Hippocampal formation (tissue), 2 donors: ENCODE results near the gene GARIN5B.
"Not testable (repeated sequence)": the region's sequence is repeated elsewhere in the genome, so short reads cannot be mapped to it uniquely, and the experiment has no call there.

ENCODE experiments used
- DNase-seq, 2 donors: peaks; one replicate each; lab custom pipeline; 2025; lab: John Stamatoyannopoulos, UW

The GARIN5B gene

DNA sequence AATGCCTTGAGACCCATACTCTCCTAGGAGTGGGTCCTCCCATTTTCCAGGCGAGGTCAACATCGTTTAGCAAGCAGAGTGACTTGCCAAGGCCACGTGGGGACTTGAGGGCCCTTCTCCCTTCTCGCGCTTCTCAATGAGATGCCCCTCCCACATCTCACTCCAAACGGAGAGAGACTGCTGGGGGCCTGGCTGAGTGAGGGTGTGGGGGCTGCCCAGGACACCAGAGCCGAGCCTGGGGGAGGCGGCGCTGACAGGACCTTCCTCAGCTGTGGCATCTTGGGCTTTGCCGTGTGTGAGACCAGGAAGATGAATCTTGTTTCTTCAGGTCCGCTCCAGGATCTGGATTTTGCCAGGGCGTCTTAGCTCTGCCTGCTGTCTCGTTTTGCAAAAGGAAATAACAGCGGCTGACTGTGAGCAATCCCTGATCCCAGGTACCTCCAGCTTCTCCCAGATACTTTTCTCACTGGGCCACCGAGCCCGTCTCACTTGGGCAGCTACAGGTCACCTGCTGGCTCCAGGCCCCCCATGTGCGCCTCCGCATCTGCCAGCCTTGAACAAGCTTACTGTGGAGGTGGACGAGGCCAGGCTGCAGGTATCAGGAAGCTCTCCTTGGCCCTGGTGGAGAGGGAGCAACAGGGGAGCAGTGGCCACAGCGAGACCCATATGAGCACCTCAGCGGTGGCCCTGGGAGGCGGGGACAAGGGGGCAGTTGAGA is 14.6 kb downstream of the GARIN5B start:
- DNase-seq: no peak

DNA sequence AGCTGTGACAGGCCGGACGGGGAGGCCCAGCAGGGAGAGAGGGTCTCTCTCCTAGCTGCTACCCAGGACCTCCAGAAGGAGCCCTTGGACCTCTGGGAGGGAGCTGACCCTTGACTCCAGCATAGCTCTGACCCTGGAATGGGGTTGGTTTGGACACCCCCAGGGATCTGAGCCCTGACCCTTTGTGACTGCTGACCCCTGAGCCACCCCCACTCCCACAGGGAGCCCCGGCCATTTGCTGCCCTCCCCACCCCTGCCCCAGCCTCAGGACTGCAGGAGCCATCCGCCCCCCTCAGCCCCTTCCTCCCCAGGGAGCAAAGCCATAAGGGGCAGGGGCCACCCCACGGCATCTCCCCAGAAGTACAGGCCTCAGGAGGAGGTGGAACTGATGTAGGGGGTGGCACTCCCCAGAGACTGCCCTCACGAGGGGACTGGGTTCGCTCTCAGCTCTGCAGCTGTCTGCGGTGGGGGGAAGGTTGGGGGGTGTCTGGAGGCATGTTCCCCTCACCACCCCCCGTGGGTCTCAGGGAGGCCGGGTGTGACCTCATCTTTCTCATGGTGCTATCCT is 15.5 kb downstream of the GARIN5B start:
- no peak for DNase-seq

DNA sequence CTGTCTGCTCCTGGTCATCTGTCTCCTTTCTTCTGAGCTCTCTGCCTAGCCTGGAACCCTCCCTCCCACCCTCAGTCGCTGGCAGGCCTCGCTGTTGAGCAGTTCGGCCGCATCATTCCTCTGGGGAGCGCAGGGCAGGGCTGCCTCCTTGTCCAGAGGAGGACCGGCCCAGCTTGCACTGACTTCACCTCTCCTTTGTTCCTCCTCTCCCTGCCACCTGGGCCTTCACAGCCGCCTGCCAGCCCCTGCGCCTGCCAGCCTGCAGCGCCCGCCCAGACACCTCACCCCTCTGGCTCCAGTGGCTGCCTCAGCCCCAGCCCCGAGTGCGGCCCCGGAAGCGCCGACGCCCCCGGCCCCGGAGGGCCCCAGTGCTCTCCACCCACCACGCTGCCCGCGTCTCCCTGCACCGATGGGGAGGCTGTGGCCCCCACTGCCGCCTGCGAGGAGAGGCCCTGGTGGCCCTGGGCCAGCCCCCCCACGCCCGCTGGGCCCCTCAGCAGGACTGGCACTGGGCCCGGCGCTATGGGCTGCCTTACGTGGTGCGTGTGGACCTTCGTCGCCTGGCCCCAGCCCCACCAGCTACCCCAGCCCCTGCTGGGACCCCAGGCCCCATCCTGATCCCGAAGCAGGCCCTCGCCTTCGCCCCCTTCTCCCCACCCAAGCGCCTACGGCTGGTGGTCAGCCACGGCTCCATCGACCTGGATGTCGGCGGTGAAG is 16.2 kb downstream of the GARIN5B start:
- DNase-seq: no peak

DNA sequence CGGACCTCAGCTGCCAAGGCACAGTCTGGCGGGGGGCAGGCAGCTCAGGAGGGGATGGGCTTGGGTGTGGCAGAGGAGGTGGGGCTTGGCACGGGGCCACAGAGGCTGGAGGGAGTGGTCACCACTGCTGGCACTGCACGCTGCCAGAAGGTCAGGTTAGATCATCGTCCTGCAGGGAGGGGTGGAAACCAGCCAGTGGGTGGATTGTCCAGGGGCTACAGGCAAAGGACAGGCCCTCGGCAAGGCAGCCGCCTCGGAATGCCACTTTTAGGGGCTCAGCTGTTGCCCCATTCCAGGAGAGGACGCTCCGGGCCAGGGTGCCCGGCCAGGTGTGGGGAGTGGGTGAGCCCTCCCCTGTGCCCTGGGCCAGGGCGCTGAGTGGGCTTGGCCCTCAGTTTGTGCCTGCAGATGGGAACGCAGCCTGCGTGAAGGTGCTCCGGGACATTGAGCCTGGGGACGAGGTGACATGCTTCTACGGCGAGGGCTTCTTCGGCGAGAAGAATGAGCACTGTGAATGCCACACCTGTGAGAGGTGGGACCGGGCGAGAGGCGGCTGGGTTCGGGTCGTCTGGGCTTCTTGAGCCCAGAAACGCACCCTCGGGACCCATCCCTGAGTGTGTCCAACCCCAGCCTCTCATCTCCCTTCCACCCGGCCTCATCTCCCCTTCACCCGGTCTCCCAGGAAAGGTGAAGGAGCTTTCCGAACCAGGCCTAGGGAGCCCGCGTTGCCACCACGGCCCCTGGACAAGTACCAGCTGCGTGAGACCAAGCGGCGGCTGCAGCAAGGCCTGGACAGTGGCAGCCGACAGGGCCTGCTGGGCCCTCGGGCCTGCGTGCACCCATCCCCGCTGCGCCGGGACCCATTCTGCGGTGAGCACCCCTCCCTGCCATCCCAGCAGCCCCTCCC is 17.0 kb downstream of the GARIN5B start:
- DNase-seq: no peak

DNA sequence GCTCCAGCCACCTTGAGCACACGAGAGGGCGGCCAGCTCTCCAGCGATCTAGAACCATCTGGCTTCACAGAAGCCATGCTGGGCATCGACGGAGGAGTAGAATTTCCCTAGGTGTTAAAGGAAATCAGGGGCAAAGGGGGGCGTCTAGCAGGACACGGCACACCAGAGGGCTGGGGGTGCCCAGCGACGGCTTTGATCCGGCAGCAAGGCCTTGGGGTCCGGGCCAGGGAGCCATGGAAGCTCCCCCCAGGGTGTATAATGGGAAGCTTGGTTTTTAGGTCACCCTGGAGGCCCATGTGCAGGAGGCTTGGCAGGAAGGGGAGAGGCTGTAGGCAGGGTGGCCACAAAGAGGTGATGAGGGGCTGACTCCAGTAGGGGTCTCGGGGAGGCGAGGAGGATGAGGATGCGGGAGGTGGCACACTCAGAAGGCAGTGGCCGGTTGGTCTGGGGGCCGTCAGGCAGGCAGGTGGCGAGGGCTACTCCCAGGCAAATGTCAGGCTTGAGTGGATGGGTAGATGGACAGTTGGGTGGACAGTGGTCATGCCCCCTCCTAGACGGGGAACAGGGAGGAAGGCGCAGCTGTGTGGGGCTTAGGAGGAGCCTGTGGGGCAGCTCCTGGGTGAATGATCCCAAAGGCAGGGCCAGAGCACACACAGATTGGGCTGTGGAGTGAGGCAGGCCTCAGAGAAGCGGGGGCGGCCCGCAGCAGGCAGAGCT is 17.8 kb downstream of the GARIN5B start:
- DNase-seq: no peak

DNA sequence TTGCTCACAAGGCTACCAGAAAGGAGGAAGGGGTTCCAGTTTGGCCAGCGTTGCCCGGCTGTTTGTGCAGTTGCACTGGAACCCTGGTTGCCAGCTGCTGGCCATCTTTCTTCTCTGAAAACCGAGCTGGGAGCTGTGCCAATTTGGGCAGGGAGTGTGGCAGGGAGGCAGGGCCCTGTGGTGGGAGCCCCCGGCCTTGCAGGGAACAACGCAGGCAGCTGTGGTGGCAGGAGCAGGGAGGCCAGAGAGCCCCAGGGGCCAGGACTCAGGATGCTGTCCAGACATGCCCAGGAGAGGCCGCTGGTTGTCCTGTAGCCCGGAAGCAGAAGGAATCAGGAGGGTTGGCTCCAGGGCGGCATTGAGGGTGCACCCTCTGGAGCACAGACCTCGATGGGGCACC is 18.6 kb downstream of the GARIN5B start:
- peak in 1 of 2 donors; percentile 70 for DNase-seq

DNA sequence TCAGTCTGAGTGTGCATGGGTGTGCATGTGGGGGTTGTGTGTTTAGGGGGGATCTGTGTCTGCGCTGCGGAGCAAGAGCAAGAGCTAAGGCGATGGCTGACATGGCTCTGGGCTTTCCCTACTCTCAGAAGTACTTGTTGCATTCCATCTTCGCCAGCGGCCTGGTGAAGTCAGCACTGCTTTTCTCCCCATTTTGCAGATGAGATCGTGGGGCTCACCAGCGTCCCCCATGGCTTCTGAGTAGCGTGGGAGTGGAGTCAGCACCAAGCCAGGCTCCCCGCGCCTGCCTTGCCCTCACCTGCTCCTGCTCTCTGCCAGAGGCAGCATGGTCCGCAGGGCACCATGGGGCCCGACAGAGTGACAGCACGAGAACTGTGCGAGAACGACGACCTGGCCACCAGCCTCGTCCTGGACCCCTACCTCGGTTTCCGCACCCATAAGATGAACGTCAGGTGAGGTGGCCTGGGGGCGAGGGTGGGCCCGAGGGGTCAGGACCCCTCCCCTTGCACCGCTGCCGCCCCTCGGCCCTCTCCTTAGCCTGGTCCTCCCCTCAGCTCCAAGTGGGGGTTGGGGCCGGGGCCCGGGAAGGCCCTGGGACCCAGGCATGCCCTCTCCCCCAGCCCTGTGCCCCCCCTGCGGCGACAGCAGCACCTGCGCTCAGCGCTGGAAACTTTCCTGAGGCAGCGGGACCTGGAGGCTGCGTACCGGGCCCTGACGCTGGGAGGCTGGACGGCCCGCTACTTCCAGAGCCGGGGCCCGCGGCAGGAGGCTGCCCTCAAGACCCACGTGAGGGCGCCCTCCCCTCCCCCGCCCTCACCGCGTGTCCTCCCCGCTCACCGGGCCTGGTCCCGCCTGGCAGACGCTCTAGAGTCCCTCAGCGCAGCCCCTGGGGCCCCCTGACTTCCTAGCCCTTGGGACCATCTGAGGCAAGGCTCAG is 21.2 kb downstream of the GARIN5B start:
- no peak for DNase-seq

DNA sequence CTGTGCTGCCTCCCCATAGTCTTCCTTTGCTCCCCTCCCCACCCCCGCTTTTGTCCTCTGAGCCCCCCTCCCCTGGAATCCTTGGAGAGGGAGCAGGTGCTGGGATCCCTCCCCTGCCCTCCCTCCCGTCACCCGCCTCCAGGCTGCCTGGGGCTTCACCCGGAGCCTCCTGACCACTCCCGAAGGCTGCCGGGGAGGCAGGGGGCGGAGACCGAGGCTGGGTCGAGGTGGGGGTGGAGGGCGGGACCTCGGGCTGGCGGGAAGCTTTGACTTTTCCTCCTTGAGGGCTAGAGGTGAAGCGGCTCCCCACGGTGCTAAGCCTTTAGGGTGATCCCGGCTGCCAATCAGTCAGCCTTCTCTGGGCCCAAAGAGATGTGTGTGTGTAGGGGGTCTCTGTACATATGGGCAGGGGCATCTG is 21.9 kb downstream of the GARIN5B start:
- no peak for DNase-seq

DNA sequence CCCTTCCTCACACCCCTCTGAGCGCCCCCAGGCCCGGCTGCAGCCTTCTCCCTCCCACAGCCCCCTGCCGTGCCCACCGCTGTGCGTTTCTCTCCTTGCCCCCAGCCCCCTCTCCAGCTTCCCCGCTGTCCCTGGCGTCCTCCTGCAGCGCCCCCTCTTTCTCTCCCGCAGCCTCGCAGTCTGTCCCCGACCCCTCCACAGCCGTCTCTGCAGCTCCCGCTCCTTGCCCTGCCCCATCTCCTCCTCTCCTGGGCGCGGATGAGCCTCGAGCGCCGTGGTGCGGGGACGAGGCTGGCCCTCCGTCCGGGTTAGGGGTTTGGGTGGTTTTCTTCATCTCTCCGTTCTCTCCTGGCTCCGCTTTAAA is 22.3 kb downstream of the GARIN5B start:
- DNase-seq: no peak

DNA sequence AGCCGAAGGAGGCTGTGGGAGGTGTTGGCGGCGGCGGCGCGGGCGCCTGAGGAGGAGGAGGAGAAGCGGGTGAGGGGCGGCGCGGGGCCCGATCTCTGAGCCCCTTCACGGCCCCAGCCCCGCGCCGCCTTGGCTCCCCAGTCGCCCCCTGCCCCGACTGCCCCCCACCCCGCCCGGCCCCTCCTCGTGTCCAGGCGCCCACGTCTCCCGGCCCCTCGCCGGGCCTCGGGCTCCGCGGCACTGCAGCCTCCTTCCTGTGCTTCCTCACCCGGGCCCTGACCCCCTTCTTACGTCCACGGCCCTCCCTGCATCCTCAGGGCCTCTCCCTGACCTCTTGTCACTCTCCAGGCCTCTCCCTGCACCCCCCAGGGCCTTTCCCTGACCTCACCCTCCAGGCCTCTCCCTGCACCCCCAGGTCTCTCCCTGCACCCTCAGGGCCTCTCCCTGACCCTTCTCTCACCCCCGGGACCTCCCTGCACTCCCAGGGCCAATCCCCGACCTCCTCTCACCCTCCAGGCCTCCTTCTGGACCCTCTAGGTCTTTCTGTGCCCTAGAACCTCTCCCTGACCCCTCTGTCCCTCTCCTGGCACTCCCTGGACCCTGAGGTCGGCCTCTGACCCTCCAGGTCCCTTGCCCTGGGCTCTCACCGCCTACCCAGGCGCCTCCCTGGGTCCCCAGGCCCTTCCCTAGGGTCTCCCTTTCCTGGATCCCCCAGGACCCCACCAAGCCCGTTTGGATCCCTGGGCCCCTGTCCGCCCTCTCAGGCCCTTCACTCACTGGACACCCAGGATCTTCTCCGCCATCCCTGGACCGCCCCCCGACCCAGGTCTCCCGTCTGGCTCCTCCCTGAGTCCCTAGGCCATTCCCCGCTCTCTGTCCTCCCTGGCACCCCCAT is 22.9 kb downstream of the GARIN5B start:
- DNase-seq: no peak

DNA sequence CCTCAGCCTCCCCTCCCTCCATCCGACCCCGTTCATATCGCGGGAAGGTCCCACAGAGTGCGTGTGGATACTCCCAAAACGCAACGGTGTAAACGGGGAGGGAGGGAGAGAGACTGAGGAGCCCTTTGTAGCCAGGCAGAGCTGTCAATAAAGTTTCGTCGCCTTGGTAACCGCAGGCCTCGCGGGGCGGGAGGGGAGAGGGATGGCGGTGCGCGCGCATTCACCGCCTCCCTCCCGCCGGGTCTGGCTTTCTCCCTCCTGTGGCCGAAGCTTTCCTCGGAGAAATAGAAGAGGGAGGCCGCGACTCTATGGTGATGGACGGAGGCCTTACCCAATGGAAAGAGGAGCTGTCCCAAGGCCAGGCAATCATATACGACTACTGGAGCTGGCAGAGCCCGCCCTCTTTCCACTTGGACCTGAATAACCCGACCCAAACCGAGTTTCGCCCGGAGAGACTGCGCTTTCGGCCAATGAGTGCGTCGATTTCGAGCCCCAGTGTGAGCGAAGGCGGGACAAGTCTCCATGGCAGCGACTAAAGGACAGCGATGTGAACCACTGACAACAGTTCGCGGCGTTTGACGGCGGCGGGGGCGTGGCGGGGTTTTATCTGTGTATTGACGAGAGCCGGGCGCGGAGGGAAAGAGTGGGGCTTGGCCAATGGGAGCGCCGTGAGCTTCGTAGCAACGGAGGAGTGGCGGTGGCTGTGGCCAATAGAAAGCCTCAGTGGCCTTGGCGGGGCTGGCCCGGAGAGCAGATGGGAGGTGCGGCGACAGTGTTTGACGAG is 23.8 kb downstream of the GARIN5B start, which contains the start of gene KMT5C:
TSS of gene KMT5C (plus strand) at position 772 of the 784 bp plus-strand sequence. CDS start 2,061 bp downstream, outside the sequence.
- peak; percentile 100 for DNase-seq

DNA sequence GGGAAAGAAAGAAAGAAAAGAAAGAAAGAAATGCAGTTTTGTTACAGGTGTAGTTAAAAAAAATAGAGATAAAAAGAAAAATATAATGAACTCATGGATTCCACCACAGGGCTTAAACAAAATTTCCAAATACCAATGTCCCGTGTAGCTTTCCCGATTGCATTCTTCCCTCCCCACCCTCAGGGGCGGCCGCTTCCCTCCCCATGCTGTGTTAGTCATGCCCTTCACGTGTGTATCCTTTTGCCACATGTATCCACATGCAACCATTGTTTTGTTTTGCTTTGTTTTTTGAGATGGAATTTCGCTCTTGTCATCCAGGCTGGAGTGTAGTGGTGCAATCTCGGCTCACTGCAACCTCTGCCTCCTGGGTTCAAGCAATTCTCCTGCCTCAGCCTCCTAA is 27.0 kb downstream of the GARIN5B start:
- DNase-seq: no peak

DNA sequence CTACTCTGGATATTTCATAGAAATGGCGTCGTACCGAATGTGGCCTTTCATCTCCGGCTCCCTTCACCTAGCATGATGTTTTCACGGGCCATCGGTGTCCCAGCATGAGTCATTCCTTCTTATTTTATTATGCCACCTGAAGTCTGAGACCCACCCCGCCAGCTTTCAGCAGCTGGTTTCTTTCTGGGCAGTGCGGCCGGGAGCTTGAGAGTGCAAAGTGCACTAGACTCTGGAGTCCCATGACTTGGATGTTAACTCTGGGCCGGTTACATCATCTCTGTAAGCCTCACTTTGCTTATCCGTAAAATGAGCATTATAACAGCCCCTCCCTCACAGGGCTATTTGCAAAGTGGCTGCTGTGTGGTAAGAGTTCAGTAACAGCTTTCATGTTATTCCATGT is 29.2 kb downstream of the GARIN5B start:
- DNase-seq: no peak

DNA sequence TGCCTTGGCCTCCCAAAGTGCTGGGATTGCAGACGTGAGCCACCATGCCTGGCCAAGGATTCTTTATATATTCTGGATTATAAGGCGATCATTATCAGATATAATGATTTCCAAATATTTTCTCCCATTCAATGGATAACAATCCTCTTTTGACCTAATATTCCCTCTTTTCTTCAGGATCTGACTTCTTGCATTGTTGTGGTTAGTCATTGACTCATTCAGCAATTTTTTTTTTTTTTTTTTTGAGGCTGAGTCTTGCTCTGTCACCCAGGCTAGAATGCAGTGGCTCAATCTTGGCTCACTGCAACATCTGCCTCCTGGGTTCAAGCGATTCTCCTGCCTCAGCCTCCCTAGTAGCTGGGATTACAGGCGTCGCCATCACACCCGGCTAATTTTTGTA is 33.3 kb downstream of the GARIN5B start:
- DNase-seq: not testable (repeated sequence)

DNA sequence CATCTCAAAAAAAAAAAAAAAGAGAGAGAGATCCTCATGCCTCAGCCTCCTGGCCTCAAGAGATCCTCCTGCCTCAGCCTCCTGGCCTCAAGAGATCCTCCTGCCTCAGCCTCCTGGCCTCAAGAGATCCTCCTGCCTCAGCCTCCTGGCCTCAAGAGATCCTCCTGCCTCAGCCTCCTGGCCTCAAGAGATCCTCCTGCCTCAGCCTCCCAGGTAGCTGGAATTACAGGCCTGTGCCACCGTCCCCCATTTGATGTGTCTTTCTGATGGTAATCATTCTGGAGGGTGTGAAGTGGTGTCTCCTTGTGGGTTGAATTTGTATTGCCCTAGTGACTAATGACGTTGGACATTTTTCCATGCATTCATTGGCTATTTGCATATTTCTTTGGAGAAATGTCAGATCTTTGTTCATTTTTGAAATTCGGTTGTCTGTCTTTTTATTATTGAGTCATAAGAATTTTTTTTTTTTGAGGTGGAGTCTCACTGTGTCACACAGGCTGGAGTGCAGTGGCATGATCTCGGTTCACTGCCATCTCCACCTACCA is 34.2 kb downstream of the GARIN5B start:
- not testable (repeated sequence) for DNase-seq

DNA sequence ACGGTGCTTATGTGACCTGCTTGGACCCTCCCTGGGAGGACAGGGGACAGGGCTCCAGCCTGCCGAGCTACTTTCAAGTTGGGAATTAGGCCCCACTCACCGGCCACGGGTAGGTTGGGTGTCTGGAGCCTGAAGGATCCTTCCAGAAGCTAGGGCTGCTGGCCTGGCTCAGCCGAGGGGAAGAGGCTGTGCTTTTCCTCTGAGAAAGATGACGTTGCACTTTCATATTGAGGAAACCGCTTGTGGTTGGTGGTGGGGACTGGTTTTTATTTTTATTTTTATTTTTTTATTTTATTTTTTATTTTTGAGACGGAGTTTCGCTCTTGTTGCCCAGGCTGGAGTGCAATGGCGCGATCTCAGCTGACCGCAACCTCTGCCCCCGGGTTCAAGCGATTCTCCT is 37.9 kb downstream of the GARIN5B start, which contains the start of gene TMEM150B:
TSS of gene TMEM150B (minus strand) at position 170 of the 400 bp plus-strand sequence. CDS start 4,305 bp downstream, outside the sequence.
- DNase-seq: no peak

DNA sequence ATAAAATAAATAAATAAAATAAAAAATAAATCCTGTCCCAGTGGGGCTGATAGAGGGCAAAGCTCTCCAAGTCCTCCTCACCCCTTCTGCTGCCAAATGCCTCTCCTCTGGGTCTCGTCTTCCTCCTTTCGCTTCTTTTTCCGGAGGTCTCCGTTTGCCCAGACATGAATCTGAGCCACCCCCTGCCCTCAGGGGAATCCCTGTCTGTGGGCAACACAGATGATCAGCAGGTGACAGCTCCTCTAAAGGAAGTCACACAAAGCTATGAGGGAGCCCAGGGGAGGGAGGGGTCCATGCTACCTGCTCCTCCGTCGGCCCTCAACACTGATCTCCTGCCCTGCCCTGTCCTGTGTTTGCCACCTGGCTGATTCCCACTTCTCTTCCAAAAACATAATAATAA is 38.4 kb downstream of the GARIN5B start:
- no peak for DNase-seq
